GM21717 (cell line): ENCODE results near the gene TCP11.
A peak's percentile ranks its signal among the peaks of the same experiment; 100 is the strongest.

ENCODE experiments used
- ATAC-seq: cut with Tn5 transposase; IDR thresholded peaks from one replicate; pipeline ENCODE4 v1.9.1; 2021; ENCODE audit warnings: mild to moderate bottlenecking, moderate library complexity; ENCODE audit not compliant: unreplicated experiment

Gene TCP11

GRCh38 chr6:35141007-35141655 lies at the start of gene TCP11:
TSS of gene TCP11 (minus strand) at chr6:35141339. CDS start at chr6:35140870, 469 bp downstream.
- ATAC-seq = no peak

- no peak for ATAC-seq
These were observed 49.2 kb upstream of the TCP11 start for GRCh38 chr6:35190306-35190705.

GRCh38 chr6:35188886-35189285 lies 47.7 kb upstream of the TCP11 start:
- ATAC-seq = no peak

GRCh38 chr6:35186571-35186970 lies 45.4 kb upstream of the TCP11 start:
- no peak for ATAC-seq

- no peak for ATAC-seq
These were observed 44.8 kb upstream of the TCP11 start for GRCh38 chr6:35185971-35186370.

GRCh38 chr6:35185302-35185681 lies 44.2 kb upstream of the TCP11 start:
- no peak for ATAC-seq

- no peak for ATAC-seq
These were observed 43.6 kb upstream of the TCP11 start for GRCh38 chr6:35184580-35185301.

GRCh38 chr6:35183935-35184334 lies 42.8 kb upstream of the TCP11 start:
- no peak for ATAC-seq

DNA sequence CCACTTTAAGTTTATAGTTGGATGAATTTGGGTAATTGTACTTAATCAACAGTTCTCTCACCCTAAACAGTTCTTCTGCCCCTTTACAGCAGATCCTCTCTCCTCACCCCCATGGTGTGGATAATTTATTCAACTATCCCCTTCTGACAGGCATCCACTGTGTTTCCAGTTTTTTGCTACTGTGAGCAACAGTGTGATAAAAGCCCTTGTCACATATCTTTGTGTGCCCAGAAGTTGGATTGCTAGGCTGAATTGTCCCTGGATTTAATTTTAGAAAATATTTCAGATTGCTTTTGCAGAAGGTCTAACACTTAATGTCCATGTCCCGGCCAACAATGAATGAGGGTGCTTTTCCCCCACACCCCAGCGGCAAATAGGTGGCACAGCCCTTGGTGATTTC lies 42.1 kb upstream of the TCP11 start:
- no peak for ATAC-seq

GRCh38 chr6:35181933-35182612 lies 40.9 kb upstream of the TCP11 start:
- ATAC-seq = no peak

GRCh38 chr6:35181308-35181932 lies 40.3 kb upstream of the TCP11 start:
- ATAC-seq = no peak

DNA sequence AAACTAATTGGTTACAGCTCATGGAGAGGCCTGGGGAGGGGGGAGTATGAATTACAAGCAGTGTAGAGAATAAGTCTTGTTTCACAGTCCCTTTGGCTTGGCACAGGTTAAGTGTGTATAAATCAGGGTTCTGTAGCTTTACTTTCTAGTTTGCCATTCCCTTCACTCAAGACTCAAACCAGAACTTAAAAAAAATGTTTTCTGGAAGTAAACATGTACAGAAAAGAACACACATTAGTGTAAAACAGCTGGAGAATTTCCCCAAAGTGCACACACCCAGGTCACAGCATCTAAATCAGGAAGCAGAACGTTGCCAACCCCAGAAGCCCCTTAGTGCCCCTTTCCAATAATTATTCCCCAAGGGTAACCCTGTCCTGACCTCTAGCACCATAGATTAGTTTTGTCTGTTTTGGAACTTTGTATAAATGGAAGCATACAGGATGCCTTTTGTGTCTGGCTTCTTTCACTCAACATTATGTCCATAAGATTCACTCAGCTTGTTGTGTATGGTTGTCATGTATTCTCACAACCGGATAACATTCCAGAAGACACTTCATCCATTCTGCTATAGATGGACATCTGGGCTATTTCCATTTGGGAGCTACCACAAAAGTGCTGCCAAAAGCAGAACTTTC lies 38.9 kb upstream of the TCP11 start:
- ATAC-seq = no peak

DNA sequence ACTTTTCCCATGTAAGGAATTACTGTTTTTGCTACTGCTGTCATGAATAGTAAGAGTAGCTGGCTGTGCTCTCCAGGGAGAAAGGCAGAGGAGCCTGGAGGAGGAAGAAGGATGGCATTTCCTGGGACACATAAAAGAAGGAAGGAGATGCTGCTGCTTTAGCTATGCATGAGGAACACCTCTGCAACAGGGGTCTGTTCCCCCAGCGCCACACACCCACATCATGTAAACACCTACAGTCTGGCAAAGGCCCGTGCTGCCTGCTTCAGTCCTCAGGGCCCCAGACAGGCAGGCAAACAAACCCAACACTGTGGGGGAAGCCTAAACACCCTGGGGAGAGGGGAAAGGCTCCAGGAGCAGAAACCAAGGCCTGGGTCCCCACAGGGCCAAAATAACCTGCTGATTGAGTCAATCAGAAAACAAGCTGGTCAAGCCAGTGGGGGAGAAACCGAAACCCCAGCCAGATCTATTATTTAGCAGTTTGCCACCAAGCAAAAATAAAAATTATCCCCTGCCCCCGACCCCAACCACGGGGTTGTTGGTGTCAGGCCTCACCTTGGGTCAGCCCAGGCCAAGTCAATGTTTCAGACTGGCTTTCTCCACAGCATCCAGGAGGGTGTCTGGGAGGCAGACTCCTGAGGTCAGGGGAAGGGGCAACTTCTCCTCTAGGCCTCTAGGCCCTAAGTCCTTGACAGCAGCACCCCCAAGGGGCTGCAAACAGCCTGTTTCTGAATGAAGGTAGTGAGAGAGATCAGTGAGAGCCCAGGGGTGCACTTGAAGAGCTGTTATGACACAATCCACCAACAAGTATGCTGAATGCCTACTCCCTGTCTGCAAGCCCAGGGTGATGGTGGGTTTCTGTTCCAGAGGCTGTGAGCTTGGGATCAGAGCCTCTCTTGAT lies 38.0 kb upstream of the TCP11 start:
- ATAC-seq = peak; percentile 50

DNA sequence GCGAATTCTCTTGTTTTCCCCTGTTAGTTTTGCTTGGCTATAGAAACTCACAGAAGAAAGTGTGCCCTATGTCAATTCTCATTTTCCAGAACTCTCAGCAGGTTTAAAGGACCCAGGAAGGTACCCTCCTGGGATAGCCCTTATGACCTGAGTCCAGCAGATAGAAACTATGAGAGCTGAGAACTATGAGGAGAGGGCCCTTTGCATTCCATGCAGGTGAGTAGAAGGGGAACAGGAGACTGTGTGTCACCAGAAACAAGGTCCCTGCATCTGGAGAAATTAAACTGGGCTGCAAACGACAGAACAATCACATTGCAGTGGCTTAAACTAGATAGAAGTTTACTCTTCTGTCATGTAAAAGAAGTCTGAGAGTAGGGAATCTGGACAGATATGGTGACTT lies 36.9 kb upstream of the TCP11 start:
- no peak for ATAC-seq

DNA sequence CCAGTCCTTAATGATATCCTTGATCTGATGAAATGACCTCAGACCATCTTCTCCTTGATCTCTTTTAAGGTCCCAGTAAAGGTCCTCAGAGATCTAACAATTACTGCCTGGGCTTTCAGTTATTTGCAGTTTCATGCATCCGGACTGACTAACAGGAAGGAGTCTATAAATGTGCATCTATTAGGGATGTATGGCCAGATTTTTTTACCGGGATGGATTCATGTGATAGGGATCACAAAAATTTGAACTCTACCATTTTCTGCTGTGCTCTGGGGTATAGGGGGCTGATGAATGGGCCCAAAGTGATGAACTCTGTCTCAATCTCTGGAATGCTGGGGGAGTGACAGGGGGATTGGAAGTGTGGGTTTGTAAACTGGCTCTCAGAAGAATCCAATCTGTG lies 36.5 kb upstream of the TCP11 start:
- no peak for ATAC-seq

DNA sequence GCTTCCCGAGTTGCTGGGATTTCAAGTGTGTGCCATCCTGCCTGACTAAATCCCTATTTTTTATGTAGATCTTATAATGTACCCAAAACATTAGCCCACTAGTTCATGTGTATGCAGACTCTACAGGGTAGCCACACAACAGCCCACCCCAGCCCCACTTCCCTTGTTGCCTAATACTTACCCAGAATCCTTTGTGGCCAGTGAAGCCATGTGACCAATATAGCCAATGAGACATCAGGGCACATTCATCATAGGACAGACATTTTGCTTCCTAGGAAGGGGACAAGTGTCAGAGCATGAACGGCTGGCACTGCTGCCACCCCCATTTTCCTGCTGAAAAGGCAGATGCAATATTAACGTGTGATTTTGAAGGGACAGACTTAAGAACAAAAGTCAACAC lies 36.0 kb upstream of the TCP11 start:
- no peak for ATAC-seq

DNA sequence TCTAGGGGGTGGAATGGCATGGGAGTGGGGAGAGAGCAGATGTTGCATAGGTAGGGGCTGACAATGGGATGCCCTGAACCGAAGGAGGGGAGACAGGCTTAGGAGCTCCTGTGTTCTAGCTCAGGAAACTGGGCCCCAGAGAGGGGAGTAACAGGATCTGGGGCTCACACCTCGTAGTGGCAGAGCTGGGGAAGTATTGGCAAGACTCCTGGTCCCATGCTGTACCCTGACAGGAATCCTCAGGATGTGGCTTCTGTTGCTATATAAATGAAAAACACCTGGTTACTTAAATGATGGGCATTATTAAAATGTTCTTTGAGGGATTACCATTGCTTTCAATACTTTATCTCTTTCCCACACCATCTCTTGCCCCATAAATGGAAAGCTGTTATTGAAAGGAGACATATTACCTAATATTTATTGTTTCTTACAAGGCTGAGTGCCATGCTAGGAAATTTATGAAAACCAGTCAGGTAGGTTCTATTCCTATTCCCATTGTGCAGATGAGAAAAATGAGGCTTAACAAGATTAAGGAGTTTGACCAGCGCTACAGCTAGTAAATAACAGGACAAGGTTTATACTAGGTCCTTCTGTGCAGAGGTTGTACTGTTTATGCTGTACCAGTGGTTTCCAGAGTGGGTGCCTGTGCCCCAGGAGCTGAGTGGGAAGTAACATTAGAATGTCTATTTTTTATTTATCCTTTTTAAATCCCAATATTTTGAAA lies 35.3 kb upstream of the TCP11 start:
- no peak for ATAC-seq

DNA sequence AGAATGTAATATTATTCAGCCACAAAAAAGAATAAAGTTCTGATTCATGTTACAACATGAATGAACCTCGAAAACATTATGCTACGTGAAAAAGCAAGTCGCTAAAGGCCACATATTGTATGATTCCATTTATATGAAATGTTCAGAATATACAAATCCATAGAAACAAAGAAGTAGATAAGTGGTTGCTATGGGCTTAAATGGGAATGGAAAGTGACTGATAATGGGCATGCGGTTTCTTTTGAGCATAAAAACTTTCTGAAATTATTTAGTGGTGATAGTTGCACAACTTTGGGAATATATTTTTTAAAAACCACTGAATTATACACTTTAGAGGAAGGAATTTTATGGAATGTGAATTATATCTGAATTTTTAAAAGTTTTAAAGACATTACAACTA lies 33.4 kb upstream of the TCP11 start:
- no peak for ATAC-seq

GRCh38 chr6:35174088-35174434 lies 32.9 kb upstream of the TCP11 start:
- ATAC-seq = no peak
